NT2/D1 (cell line): Measurements from ENCODE around the gene RIMS4.

Experiments
- DNase-seq: peaks from one replicate; pipeline ENCODE4 v3.0.0-alpha.2; 2011; ENCODE audit warnings: low read depth, low spot score
- H3K27me3 ChIP-seq: 2 replicates; pipeline ENCODE4 v1.6.0; 2011; ENCODE audit warnings: mild to moderate bottlenecking; ENCODE audit not compliant: insufficient read length, insufficient read depth
- H3K36me3 ChIP-seq: 2 replicates; pipeline ENCODE4 v1.6.1; 2011; ENCODE audit warnings: mild to moderate bottlenecking, low read length, mixed read lengths; ENCODE audit not compliant: insufficient read depth, insufficient read length
- H3K4me1 ChIP-seq: 2 replicates; pipeline ENCODE4 v1.5.1; 2011; ENCODE audit not compliant: insufficient read depth, insufficient read length
- H3K4me3 ChIP-seq: 2 replicates; pipeline ENCODE4 v1.5.1; 2011; ENCODE audit warnings: low read depth; ENCODE audit not compliant: insufficient read length
- H3K9ac ChIP-seq: 2 replicates; pipeline ENCODE4 v1.6.0; 2011; ENCODE audit warnings: low read depth; ENCODE audit not compliant: insufficient read length
- H3K9me3 ChIP-seq: 2 replicates; pipeline ENCODE4 v1.5.1; 2011; ENCODE audit warnings: mild to moderate bottlenecking, low read length; ENCODE audit not compliant: insufficient read depth
- SUZ12 ChIP-seq: IDR thresholded peaks from 2 replicates; pipeline ENCODE4 v1.6.1; 2011; ENCODE audit not compliant: insufficient read length, insufficient read depth; ENCODE audit errors: extremely low read depth
- YY1 ChIP-seq: IDR thresholded peaks from 2 replicates; pipeline ENCODE4 v1.6.1; 2011; ENCODE audit not compliant: insufficient read length, insufficient read depth
- ZNF274 ChIP-seq: IDR thresholded peaks from 2 replicates; pipeline ENCODE4 v1.6.1; 2011; ENCODE audit warnings: mild to moderate bottlenecking, low read depth, low read length

The RIMS4 gene

GRCh38 chr20:44781791-44782190 is 28.6 kb downstream of the RIMS4 start:
- Histone ChIP-seq H3K27me3 (no peaks in the 10 kb centered on the region), H3K4me1 (no peaks in the 10 kb centered on the region), H3K9ac (no peak overlapping the region), H3K36me3 (no peaks in the 10 kb centered on the region), H3K9me3 (no peaks in the 10 kb centered on the region), H3K4me3 (no peak overlapping the region)
- DNase-seq: no peak
- no peak for TF ChIP-seq YY1
- TF ChIP-seq ZNF274: no peak
- TF ChIP-seq SUZ12: no peak

- Histone ChIP-seq H3K4me3 (no peak overlapping the region), H3K9me3 (no peaks in the 10 kb centered on the region), H3K27me3 (no peaks in the 10 kb centered on the region), H3K4me1 (no peaks in the 10 kb centered on the region), H3K9ac (no peak overlapping the region), H3K36me3 (no peaks in the 10 kb centered on the region)
- DNase-seq: no peak
- TF ChIP-seq YY1 (no peak), SUZ12 (no peak), ZNF274 (no peak)
These were observed 29.2 kb downstream of the RIMS4 start for GRCh38 chr20:44781118-44781517.

- TF ChIP-seq YY1 (no peak), ZNF274 (no peak), SUZ12 (no peak)
- Histone ChIP-seq H3K4me3 (no peak overlapping the region), H3K9ac (no peak overlapping the region), H3K27me3 (no peaks in the 10 kb centered on the region), H3K36me3 (no peaks in the 10 kb centered on the region), H3K9me3 (no peaks in the 10 kb centered on the region), H3K4me1 (no peaks in the 10 kb centered on the region)
- peak; percentile 56 for DNase-seq
These were observed 30.1 kb downstream of the RIMS4 start for GRCh38 chr20:44780226-44780625.

GRCh38 chr20:44776980-44777379 is 33.4 kb downstream of the RIMS4 start:
- DNase-seq: peak; percentile 28
- Histone ChIP-seq H3K4me1 (no peaks in the 10 kb centered on the region), H3K9me3 (no peaks in the 10 kb centered on the region), H3K4me3 (no peak overlapping the region), H3K9ac (no peak overlapping the region), H3K36me3 (no peaks in the 10 kb centered on the region), H3K27me3 (no peaks in the 10 kb centered on the region)
- TF ChIP-seq SUZ12 (no peak), YY1 (no peak), ZNF274 (no peak)

GRCh38 chr20:44773070-44773829 is 37.1 kb downstream of the RIMS4 start:
- H3K9ac ChIP-seq: no peak overlapping the region
- no peak overlapping the region for H3K4me3 ChIP-seq
- no peaks in the 10 kb centered on the region for H3K36me3 ChIP-seq
- H3K9me3 ChIP-seq: no peaks in the 10 kb centered on the region
- no peak for DNase-seq
- peaks cover 2% of the 10 kb centered on the region for H3K4me1 ChIP-seq
- no peaks in the 10 kb centered on the region for H3K27me3 ChIP-seq
- TF ChIP-seq ZNF274: no peak
- TF ChIP-seq YY1: no peak
- no peak for TF ChIP-seq SUZ12

GRCh38 chr20:44772636-44773035 is 37.7 kb downstream of the RIMS4 start:
- DNase-seq: no peak
- Histone ChIP-seq H3K4me1 (peaks cover 2% of the 10 kb centered on the region), H3K9me3 (no peaks in the 10 kb centered on the region), H3K4me3 (no peak overlapping the region), H3K27me3 (no peaks in the 10 kb centered on the region), H3K36me3 (no peaks in the 10 kb centered on the region), H3K9ac (no peak overlapping the region)
- TF ChIP-seq YY1 (no peak), ZNF274 (no peak)

GRCh38 chr20:44771172-44771535 is 39.2 kb downstream of the RIMS4 start:
- no peak for TF ChIP-seq SUZ12
- no peak for TF ChIP-seq ZNF274
- TF ChIP-seq YY1: no peak
- H3K27me3 ChIP-seq: no peaks in the 10 kb centered on the region

More at GRCh38 chr20:44771172-44771535, 39.2 kb downstream of the RIMS4 start:
- H3K9ac ChIP-seq: no peak overlapping the region
- H3K36me3 ChIP-seq: no peaks in the 10 kb centered on the region
- H3K4me1 ChIP-seq: peaks cover 9% of the 10 kb centered on the region
- H3K4me3 ChIP-seq: no peak overlapping the region
- H3K9me3 ChIP-seq: no peaks in the 10 kb centered on the region
- no peak for DNase-seq
